HG02938 (cell line): Measurements from ENCODE around the gene FKBP5.
"Not testable (repeated sequence)": the region's sequence is repeated elsewhere in the genome, so short reads cannot be mapped to it uniquely, and the experiment has no call there.

ENCODE experiments used
- ATAC-seq: cut with Tn5 transposase; IDR thresholded peaks from one replicate; pipeline ENCODE4 v1.9.1; 2021; ENCODE audit warnings: mild to moderate bottlenecking, moderate library complexity; ENCODE audit not compliant: unreplicated experiment

Gene FKBP5

DNA sequence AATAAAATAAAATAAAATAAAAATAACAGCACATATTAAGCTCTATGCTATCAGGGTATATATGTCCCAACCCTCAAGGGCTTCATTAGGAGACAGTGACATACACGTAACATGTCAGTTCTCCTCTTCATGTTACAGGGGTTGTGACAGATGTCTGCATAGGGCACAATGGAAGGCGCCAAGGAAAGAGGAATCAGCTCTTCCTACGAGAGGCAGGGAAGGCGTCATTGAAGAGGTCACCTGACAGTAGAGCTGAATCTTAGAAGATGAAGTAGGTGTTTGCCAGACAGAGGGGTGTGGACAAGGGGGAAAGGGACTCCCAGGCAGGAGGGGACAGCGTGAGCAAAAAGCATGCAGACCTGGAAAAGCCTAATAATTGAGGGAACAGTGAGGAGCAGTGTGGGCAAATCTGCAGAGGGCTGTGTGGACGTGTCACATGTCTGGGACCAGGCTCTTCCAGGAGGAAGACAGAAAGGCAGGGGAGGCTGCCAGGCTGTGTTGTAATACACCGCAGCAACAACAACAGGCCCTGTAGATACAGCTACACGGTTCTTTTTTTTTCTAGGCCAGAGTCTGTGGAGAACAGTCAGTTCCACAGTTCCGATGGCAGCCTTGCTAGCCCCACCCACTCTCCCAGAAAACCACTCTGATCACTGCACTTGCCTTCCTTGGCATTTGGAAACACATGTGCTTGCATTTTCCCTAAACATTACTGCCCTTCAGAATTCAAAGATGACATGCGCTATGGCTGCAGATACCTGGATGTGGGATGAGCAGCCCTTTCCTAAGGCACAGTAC is 2.5 kb upstream of the FKBP5 start:
- no peak for ATAC-seq

DNA sequence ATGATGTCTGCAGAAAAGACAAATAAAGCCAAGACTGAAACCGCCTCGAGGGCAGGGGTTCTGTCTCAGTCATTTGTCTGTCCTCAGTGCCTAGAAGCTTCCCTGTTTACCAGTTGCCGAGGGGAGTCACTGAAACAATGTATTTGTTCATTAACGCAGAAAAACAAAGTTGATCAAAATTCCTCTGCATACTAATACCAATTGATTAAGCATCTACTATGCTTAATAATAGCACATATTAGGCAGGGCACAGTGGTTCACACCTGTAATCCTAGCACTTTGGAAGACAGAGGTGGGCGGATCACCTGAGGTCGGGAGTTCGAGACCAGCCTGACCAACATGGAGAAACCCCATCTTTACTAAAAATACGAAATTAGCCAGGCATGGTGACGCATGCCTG is 1.8 kb upstream of the FKBP5 start:
- no peak for ATAC-seq

DNA sequence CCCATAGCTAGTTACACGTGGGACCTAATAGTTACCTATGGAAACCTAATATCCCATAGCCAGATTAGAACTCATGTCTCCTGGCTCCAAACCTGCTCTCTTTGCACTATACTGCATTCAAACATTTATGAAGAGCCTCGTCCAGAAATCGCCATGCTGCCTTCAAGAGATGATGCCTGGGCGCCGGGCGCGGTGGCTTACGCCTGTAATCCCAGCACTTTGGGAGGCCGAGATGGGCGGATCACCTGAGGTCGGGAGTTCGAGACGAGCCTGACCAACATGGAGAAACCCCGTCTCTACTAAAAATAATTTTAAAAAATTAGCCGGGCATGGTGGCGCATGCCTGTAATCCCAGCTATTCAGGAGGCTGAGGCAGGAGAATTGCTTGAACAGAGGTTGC is 1.3 kb upstream of the FKBP5 start:
- ATAC-seq: not testable (repeated sequence)

DNA sequence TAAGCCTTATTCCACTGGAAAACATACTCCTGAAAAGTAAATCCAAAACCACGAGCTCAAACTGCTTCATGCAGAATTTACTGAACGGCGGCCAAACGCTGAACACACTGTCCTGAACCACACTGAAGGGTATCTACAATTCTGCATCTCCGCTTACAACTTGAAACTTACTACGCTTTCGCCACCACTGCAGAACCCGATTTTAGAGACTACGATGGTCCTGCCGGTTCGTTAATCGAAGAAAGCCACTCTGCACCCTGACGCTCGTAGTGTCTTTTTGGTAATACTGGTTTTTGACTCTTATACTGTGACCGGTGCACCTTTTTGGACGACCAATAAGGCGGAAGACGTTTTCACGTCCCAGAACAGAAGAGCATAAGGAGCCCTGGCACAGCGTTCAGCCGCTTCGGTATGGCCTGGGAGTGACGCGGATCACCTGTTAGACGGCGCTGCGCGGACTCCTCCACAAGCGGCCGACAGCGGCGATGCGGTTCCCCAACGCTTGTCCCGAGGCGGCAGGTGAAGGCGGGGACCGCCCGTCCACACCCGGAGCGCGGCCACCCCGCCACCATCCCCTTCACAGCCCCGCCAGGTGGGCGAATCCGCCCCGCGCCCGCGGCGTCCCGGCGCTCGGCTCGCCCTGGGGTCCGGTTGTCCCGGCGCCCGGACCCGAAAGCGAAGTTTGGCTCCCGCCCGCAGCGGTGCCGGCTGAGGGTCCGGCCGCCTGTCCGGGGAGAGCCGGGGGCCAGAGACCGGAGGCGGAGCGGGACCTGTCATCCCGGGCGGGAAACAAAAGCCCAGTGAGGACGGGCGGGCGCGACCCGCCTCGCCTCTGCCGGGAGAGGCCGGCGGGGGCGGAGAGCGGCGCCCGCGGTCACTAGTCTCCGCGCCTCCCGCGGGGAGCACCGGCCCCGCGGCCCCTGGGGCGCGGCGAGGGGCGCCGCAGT is 784 bp downstream of the FKBP5 start:
- ATAC-seq: peak; percentile 42

DNA sequence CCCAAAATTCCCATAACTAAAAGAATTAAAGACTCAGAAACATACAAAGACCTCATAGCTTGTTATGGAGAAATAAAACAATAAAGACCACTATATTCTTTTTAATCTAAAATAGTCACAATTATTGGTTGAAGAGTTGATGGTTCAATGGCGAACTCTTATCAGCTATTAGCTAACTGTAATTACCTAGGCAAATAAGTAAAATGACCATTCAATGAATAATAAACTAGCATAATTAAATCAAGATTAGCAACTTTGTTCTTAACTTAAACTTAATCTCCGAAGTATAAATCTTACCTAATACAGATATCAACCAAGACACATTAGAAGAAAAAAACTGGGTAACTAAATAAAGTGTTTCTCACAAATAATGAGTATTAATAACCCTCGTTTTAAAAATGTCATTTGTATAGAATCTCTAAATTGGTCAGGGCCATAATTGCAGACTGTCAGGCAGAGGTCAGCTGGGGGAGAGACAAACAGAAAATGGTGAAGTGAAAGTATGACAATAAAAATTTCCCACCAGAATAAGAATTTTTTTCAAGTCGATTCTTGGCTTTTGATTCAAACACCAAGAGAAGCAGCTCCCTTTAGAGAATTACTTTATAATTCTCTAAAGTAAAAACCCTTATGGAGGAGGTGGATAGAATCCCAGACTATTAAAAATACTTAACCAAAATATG is 1.7 kb downstream of the FKBP5 start:
- no peak for ATAC-seq

DNA sequence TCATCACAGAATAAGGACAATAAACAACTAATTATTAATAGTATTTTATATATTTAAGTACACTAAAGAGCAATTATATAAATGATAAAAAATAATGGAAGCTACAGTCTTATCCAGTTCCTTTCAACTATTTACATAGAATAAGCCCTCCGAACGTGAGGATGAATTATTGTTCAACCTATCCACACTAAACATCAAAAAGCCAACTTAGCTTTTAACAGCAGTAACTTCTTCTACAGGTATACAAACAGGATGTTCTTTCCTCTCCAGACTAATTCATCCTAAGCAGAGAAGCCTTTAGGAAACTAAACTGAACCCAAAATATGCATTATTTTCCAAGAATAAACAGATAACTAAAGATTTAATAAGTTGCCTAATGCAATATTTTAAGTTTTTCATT is 2.3 kb downstream of the FKBP5 start:
- no peak for ATAC-seq

DNA sequence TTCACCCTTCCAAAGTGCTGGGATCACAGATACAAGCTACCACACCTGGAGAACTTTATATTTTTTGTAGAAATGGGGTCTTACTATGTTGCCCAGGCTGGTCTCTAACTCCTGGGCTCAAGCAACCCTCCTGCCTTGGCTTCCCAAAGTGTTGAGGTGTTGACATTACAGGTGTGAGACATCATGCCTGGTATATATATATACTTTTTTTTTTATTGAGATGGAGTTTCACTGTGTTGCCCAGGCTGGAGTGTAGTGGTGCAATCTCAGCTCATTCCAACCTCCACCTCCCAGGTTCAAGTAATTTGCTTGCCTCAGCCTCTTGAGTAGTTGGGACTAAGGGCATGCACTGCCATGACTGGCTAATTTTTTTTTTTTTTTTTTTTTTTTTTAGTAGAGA is 5.4 kb downstream of the FKBP5 start:
- no peak for ATAC-seq

DNA sequence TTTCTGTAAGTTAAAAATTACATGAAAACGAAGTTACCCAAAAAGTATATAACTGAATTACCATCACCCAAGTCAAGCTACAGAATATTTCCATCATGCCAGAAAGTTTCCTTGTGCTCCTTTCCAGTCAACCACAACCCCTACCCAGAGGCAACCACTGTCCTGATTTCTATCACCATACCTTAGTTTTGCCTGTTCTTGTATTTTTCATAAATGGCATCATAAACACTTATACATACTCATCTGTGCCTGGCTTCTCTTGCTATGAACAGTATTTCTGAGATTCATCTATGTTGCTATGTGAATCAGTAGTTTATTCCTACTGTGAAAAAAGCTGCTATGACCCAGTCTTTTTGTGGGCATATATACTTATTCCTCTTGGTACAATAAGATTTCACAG is 7.4 kb downstream of the FKBP5 start:
- no peak for ATAC-seq

DNA sequence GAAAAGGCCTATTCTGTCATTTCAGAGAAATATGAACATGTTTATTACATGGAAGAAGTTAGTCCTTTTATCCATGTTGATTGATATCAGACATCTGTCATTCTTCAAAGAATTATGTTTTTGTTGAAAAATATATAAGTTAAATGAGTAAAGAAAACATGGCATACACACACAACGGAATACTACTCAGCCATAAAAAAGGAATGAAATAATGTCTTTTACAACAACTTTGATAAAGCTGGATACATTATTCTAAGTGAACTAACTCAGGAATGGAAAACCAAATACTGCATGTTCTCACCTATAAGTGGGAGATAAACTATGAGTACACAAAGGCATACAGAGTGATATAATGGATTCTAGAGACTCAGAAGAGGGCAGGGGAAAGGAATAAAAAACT is 9.3 kb downstream of the FKBP5 start:
- no peak for ATAC-seq

DNA sequence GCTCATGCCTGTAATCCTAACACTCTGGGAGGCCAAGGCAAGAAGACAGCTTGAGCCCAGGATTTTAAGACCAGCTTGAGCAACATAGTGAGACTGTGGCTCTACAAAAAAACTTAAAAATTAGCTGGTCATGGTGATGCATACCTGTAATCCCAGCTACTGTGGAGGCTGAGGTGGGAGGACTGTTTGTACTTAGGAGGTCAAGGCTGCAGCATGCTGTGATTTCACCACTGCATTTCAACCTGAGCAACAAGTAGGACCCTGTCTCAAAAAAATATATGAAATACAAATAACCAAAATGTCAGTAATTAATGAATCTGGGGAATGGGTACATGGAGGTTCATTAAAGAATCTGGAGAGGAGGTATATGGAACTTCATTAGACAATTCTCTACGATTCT is 9.9 kb downstream of the FKBP5 start:
- ATAC-seq: no peak

DNA sequence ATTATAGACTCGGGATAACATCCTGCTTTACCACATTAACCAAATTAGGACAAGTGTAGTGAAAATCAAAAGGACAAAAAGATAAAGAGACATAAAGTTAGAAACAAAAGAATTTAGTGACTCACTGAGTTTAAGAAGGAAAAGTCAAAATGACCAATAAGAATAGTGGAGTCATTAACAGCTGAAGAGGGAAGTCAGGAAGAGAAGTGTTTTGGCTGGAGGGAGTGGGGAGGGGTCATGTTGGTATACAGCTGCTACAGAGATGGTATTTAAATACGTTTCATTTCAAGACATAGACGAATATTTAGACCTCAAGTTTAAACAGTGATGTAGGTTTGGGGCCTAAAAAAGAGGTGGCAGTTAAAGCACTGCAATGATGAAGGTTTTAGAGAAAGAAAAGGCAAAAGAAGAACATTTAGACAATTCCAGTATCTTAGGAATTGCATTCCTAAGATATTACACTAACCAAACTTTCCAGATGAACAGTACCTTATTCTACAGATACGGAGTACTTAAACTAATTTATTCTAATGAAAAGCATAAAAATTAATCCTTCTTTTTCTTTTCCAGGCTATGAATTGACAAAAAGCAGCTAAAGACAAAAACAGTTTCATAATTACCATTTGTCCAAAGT is 10.6 kb downstream of the FKBP5 start:
- ATAC-seq: no peak

DNA sequence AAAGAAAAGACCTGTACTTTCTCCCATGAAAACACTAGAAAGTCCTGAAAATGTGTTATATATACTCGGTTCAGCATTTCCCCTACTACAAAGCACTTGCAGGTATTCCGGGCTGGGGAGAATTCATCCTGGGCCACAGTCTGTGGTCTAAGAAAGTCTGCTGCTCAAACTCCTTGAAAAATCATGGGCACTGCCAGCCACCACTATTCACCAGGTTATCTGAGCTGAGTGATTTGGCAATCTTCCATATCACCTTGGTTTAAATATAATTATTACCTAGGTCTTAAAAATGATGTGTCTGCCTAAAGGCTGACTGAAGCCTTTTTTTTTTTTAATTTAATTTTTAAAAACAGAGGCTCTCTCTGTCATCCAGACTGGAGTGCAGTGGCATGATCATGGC is 11.3 kb downstream of the FKBP5 start:
- ATAC-seq: no peak

DNA sequence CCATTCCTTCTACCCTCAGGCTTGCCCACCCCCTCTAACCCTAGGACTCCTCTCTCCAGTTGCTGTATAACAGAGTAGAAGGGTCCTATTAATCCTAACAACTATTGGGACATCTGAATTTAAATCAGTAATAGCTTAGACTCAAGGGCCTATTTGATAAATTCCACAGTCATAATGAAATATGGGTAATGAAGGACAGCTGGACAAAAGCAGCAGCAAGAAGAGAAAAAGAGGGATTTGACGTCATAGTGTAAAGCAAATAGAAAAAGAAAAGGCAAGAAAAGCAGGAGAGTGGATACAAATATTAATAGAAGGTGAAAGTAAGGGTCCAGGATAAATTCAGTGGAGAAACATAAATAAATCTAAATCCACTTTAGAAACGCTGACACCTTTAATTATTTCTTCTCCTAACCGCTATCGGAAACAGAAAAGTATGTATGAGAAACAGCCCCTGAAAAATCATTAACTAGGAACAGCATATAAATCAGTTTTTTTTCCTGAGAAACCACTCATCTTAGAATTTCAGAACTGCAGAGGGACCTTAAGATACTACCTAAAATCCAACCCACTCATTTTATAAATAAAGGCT is 12.8 kb downstream of the FKBP5 start:
- ATAC-seq: no peak

DNA sequence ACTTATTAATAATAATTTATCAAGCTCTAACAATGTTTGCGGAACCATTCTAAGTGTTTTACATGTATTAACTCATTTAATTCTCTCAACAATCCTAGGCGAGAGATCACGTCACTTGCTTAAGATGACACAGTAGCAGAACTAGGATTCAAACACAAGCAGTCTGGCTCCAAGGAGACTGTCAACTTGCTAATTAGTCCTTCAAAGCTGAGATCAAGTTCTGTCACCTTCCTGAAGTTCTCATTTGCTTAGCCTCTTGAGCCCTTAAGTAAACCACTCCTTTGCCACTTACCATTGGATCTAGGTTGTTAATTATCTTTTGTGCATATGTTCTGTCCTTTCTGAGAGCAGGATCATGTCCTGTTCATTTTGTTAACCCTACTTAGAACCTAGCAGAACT is 14.1 kb downstream of the FKBP5 start:
- ATAC-seq: no peak

DNA sequence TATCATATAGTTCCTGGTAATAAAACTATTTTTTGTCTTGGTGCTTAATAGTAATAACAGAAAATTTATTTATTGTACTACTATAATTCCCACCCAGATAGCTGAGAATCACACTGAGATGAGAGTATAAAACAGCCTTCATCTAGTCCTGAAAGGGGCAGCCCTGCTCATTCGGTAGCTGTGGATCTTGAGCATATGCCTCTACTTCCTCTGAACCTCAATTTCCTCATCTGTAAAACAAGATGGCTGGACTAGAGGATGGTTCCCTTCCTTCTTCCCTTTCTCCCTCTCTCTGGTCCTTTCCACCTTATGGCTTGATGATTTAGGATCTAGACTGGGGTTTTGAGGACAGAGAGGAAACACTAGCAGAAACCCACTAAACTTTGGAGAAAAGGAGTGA is 15.0 kb downstream of the FKBP5 start:
- no peak for ATAC-seq

DNA sequence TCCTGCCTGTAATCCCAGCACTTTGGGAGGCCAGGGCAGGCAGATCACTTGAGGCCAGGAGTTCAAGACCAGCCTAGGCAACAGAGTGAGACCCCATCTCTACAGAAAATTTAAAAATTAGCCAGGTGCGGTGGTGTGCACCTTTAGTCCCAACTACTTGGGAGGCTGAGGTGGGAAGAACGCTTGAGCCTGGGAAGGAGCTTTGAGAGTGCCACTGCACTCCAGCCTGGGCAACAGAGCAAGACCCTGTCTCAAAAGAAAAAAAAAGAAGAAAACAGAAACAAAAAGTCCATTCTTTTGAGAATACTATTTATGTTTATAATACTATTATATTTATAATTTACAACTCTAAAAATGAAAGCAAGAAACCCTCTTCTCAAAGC is 15.4 kb downstream of the FKBP5 start:
- not testable (repeated sequence) for ATAC-seq

DNA sequence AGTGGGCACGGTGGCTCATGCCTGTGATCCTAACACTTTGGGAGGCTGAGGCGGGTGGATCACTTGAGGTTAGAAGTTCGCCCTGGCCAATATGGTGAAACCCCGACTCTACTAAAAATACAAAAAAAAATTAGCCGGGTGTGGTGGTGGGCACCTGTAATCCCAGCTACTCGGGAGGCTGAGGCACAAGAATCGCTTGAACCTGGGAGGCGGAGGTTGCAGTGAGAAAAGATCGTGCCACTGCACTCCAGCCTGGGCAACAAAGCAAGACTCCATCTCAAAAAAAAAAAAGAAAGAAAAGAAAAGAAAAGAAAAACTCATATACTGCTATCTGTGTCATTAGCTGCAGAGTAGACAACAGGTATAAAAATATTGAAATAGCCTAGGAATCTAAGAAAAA is 18.3 kb downstream of the FKBP5 start:
- not testable (repeated sequence) for ATAC-seq

DNA sequence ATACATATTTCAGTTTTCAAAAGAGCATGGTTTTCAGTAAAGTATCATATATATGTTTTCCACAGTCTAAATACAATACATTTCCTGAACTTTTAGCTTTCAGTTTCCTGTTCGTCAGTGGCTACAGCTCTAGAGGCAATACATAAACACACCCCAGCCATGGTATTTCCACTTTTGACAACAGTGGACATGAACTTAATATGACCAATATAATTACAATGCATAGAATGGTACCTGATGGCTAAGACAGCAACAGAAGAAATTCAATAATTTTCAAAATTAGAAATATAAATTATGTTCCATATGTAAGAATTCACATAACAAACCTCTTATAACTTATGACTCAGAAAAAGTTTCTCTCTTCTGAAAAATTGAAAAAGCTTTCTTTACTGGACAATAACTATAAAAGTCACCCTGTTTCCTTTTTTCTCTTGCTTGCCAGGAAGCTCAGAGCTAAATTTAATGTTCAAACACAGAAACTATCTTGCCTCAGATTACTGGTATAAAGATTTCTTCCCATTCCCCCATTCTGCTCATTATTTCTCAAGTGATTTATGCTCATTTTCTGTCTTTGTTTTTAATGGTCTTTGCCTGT is 19.2 kb downstream of the FKBP5 start:
- ATAC-seq: no peak

DNA sequence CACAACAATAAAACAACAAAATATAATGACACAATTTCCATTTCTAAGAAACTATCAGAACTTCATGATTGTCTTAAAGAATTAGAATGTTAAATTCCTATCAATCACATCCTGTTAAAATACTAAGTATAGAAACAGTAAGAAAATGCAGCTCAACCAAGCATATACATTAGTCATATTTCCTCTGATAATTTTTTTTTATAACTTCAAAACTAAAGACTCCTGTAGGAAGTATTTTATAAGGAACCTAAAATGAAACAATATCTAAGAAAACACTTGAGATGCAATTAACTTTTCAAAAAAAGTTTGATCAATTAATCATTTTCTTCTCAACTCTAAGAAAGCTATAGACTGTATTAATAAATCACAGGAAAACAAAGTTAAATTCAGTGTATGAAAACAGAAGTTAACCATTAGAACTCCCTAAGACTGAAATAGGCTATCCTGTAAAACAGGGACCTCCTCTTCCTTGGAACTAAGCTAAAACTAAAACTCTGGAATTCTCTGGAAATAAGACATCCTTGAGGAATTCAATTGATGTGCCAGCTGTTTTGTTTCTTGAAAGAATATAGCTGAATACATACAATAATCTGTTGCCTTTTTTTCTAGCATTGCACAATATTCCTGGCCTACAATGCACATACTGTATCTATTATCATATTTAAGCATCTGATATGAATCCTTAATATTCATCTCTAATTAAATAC is 19.8 kb downstream of the FKBP5 start:
- ATAC-seq: no peak

DNA sequence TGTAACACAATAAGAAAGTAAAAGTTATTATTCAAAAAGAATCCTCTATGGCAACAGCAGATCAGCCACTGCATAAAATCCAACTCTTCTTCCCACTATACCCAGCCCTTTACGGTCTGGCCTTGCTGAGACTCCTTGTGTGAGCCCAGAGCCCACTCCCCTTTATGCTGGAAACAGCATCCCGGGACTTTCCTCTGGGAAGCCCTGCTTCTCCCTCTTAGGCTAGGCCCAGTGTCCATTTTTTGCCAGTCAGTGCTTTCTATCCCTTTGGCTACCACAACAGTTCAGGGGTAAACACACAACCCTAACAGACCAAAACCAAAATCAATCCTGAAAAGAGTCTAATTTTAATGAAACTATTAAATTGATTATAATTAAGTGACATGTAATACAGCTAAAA is 20.6 kb downstream of the FKBP5 start:
- no peak for ATAC-seq
